T-helper 17 cell (primary cell): ENCODE measurements around the gene XAF1. TPM values are rescaled to one million over a fixed set of nuclear protein-coding genes. Genes with fewer than 3 reads are reported as not detected.
A peak's percentile ranks its signal among the peaks of the same experiment; 100 is the strongest.
"Not testable (repeated sequence)": the region's sequence is repeated elsewhere in the genome, so short reads cannot be mapped to it uniquely, and the experiment has no call there.

Experiments
- ATAC-seq: fragments of 150-1000 bp; cut with Tn5 transposase; 2 replicates; pipeline ENCODE4 v1.10.0; 2021; ENCODE audit warnings: mild to moderate bottlenecking, moderate library complexity
- DNase-seq, 3 donors: peaks; one replicate each; pipeline versions ENCODE4 v3.0.0 to v3.0.0-alpha.2; 2020 to 2021
- H3K9me3 ChIP-seq: one replicate; pipeline ENCODE4 v1.7.0; 2013; ENCODE audit warnings: low read length, mild to moderate bottlenecking; ENCODE audit not compliant: control insufficient read depth, poor library complexity, severe bottlenecking
- H3K27ac Mint-ChIP-seq: one replicate; pipeline ENCODE4 v1.8.0; 2022; ENCODE audit warnings: mild to moderate bottlenecking, moderate library complexity, mixed read lengths
- H3K27me3 Mint-ChIP-seq: one replicate; pipeline ENCODE4 v1.8.0; 2022; ENCODE audit warnings: mixed read lengths
- H3K36me3 Mint-ChIP-seq: one replicate; pipeline ENCODE4 v1.8.0; 2022; ENCODE audit warnings: low read depth, mixed read lengths
- H3K4me1 Mint-ChIP-seq: one replicate; pipeline ENCODE4 v1.8.0; 2022; ENCODE audit warnings: mild to moderate bottlenecking, mixed read lengths
- H3K4me3 Mint-ChIP-seq: one replicate; pipeline ENCODE4 v1.8.0; 2022; ENCODE audit warnings: mild to moderate bottlenecking, moderate library complexity, mixed read lengths
- total RNA-seq, 4 donors: library from RNA in 2 of 4; stranded (reverse) in 2 of 4; gene quantifications; one replicate each; pipeline ENCODE4 v1.2.3 and lab custom pipeline; 2022 to 2026

XAF1 gene
- total RNA-seq, 2 donors from 2014 or later, result 41.2 to 53.2 TPM

DNA sequence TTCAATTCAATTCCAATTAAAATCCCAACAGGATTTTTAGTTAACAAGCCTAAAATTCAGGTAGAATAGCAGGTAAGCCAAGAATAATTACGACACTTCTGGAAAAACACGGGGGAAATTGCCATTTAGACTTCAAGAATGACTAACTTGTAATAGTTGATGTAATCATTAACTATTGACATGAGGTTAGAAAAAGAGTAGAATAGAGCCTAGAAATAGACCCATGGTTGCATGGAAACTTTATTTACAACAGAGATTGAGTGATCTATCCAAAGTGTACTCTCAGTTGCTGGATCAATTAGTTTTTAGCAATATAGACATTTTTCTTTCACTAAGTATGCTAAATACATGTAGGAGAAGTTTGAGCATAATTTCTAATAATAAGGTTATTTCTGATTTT lies 39.1 kb upstream of the XAF1 start:
- H3K4me3 Mint-ChIP-seq, result no peak overlapping the region
- DNase-seq (no peak), ATAC-seq (no peak)
- H3K9me3 ChIP-seq, result no peaks in the 10 kb centered on the region
- H3K36me3 Mint-ChIP-seq, result peaks cover 5% of the 10 kb centered on the region
- H3K27me3 Mint-ChIP-seq, result peaks cover 79% of the 10 kb centered on the region
- H3K27ac Mint-ChIP-seq, result no peak overlapping the region
- peaks cover 13% of the 10 kb centered on the region for H3K4me1 Mint-ChIP-seq

DNA sequence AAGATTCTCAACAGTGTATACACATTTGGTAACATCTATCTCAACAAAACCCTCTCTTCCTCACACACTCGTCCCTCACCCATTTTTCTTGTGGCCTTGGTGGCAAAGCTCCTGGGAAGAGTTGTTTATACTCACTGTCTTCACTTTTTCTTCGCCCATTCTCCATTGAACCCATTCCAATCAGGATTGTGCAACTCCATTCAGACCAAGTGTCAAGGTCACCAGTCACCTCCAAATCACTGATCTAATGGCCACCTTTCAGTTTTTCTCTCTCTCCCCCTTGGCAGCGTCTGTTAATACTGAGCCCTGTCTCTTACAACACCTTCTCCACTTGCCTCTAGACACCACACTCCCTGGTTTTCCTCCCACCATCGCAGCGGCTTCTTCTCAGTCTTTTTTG lies 34.1 kb upstream of the XAF1 start:
- Mint-ChIP-seq H3K36me3 (peaks cover 11% of the 10 kb centered on the region), H3K4me1 (peaks cover 3% of the 10 kb centered on the region), H3K4me3 (no peak overlapping the region), H3K27me3 (peaks cover 77% of the 10 kb centered on the region), H3K27ac (no peak overlapping the region)
- H3K9me3 ChIP-seq, result no peaks in the 10 kb centered on the region
- DNase-seq, result no peak
- ATAC-seq, result no peak

- Mint-ChIP-seq H3K4me3 (no peak overlapping the region), H3K27ac (no peak overlapping the region), H3K27me3 (peaks cover 77% of the 10 kb centered on the region), H3K4me1 (peaks cover 3% of the 10 kb centered on the region), H3K36me3 (peaks cover 13% of the 10 kb centered on the region)
- H3K9me3 ChIP-seq, result no peaks in the 10 kb centered on the region
- ATAC-seq (no peak), DNase-seq (no peak)
Measured at GRCh38 chr17:6724009-6724408, 31.8 kb upstream of the XAF1 start.

DNA sequence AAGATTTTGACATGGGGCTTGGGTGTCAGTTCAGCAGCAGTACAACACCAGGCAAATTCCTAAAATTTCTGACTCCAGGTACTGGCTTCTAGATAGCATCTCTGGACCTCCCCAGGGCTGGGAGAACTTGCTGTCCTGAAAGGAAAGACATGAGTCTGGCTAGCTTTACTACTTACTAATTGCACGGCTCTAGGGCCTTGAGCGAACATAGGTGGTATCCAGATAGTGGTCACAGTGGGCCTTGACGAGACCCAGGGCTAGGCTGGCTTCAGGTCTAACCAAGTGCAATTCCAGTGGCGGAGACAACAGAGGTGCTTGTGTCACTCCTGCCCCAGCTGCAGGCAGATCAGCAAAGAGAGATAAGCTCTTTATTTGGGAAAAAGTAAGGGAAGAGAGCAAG lies 26.3 kb upstream of the XAF1 start:
- ATAC-seq, result no peak

DNA sequence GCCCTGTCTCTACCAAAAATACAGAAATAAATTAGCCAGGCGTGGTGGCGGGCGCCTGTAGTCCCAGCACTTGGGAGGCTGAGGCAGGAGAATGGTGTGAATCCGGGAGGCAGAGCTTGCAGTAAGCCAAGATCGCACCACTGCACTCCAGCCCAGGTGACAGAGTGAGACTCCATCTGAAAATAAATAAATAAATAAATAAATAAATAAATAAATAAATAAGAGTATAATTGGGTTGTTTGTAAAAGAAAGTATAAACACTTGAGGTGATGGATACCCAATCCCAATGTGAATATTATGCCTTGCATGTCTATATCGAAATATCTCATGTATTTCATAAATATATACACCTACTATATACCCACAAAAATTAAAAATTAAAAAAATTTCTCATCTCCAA lies 9.2 kb upstream of the XAF1 start:
- ATAC-seq, H3K27ac Mint-ChIP-seq, H3K36me3 Mint-ChIP-seq, H3K9me3 ChIP-seq, H3K4me1 Mint-ChIP-seq, H3K4me3 Mint-ChIP-seq, DNase-seq: not testable (repeated sequence)
- H3K27me3 Mint-ChIP-seq, result peaks cover 26% of the 10 kb centered on the region

More for the DNA sequence above, 26.3 kb upstream of the XAF1 start:
- Mint-ChIP-seq H3K27ac (no peak overlapping the region), H3K4me1 (no peaks in the 10 kb centered on the region), H3K36me3 (peaks cover 8% of the 10 kb centered on the region), H3K27me3 (peaks cover 46% of the 10 kb centered on the region), H3K4me3 (no peak overlapping the region)
- DNase-seq, result no peak
- H3K9me3 ChIP-seq, result no peaks in the 10 kb centered on the region

GRCh38 chr17:6748617-6749016 lies 7.2 kb upstream of the XAF1 start:
- peaks cover 4% of the 10 kb centered on the region for H3K4me1 Mint-ChIP-seq
- no peak overlapping the region for H3K4me3 Mint-ChIP-seq
- no peak for DNase-seq
- H3K9me3 ChIP-seq, result no peaks in the 10 kb centered on the region
- H3K27ac Mint-ChIP-seq, result no peak overlapping the region
- no peak for ATAC-seq
- H3K27me3 Mint-ChIP-seq, result peaks cover 14% of the 10 kb centered on the region
- H3K36me3 Mint-ChIP-seq, result no peaks in the 10 kb centered on the region

GRCh38 chr17:6749519-6749918 lies 6.3 kb upstream of the XAF1 start:
- Mint-ChIP-seq H3K36me3 (no peaks in the 10 kb centered on the region), H3K27me3 (peaks cover 14% of the 10 kb centered on the region), H3K27ac (no peak overlapping the region), H3K4me3 (no peak overlapping the region), H3K4me1 (peaks cover 4% of the 10 kb centered on the region)
- ATAC-seq (no peak), DNase-seq (no peak)
- H3K9me3 ChIP-seq, result no peaks in the 10 kb centered on the region

DNA sequence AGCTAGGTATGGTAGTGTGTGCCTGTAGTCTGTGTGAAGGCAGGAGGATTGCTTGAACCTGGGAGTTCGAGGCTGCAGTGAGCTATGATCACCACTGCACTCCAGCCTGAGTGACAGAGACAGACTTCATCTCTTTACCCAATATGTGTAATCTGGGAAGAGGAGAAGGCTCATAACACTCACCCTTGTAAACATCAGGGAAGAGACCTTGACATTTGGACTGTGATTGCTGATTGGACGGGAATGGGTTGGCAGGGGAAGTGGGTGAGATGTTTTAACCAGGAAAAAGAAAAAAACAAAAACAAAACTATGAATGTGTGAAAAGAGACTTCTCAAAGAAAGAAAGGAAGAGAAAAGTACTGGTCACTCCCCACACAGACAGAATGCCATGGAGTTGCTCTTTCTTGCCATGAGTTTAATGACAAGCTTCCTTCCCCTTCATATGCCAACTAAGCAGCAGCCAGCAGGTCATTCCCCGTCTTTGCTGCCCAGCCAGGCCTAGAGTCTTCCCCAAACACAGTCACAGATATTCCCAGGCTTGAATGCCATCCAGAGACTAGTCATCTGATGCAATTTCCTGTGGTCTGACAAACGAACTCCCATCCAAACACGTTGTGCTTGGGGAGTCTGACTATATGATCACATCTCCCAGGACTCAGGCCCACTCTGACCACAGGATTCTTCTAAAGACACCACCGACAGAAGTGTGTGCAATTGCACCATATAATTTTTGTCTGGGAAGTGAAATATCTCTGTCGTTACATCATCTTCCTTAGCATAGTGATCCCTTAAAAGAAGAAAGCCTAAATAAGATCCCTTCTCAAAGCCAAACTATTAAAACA lies 3.6 kb upstream of the XAF1 start:
- Mint-ChIP-seq H3K36me3 (peaks cover 2% of the 10 kb centered on the region), H3K27me3 (no peaks in the 10 kb centered on the region), H3K27ac (peak overlapping the region; percentile 66), H3K4me1 (peaks cover 17% of the 10 kb centered on the region), H3K4me3 (no peak overlapping the region)
- DNase-seq, result no peak
- no peaks in the 10 kb centered on the region for H3K9me3 ChIP-seq
- no peak for ATAC-seq

- H3K36me3 Mint-ChIP-seq, result peaks cover 4% of the 10 kb centered on the region
- peak overlapping the region; percentile 19 for H3K4me3 Mint-ChIP-seq
- peak overlapping the region; percentile 66 for H3K27ac Mint-ChIP-seq
Measured at GRCh38 chr17:6753006-6753445, 2.8 kb upstream of the XAF1 start.

DNA sequence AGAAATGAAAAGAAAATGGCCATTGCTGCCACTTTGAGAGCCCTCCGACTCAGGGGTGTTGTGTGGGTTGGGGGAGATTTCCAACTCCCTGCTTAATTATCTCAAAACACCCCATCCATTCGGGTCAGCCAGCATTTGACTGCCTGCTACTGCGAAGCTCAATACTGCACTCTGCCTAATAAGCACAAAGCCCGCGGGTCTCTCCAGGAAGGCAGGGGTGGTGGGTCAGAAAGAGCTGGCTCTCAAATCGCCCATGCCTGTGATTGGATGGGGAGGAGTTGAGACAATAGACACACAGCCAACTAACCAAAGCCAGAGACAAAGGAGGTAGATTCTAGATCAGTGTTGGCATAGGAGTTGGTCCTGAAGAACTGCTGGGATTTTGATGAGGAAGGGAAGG lies 2.3 kb upstream of the XAF1 start:
- H3K4me3 Mint-ChIP-seq, result no peak overlapping the region
- peaks cover 9% of the 10 kb centered on the region for H3K36me3 Mint-ChIP-seq
- H3K27ac Mint-ChIP-seq, result no peak overlapping the region
- peaks cover 25% of the 10 kb centered on the region for H3K4me1 Mint-ChIP-seq
- H3K27me3 Mint-ChIP-seq, result no peaks in the 10 kb centered on the region
- DNase-seq, result no peak
- no peaks in the 10 kb centered on the region for H3K9me3 ChIP-seq
- ATAC-seq, result no peak

More at GRCh38 chr17:6753006-6753445, 2.8 kb upstream of the XAF1 start:
- H3K27me3 Mint-ChIP-seq, result no peaks in the 10 kb centered on the region
- DNase-seq (no peak), ATAC-seq (no peak)
- peaks cover 22% of the 10 kb centered on the region for H3K4me1 Mint-ChIP-seq
- H3K9me3 ChIP-seq, result no peaks in the 10 kb centered on the region

- peaks cover 26% of the 10 kb centered on the region for H3K4me1 Mint-ChIP-seq
- peaks cover 10% of the 10 kb centered on the region for H3K36me3 Mint-ChIP-seq
- ATAC-seq, result no peak
Measured at GRCh38 chr17:6755281-6755680, 565 bp upstream of the XAF1 start.

GRCh38 chr17:6756425-6757031 lies 682 bp downstream of the XAF1 start:
- H3K9me3 ChIP-seq, result no peaks in the 10 kb centered on the region
- Mint-ChIP-seq H3K27ac (peak overlapping the region; percentile 96), H3K4me3 (peak overlapping the region; percentile 100), H3K27me3 (no peaks in the 10 kb centered on the region), H3K4me1 (peaks cover 27% of the 10 kb centered on the region), H3K36me3 (peaks cover 12% of the 10 kb centered on the region)
- no peak for DNase-seq
- peak; percentile 25 for ATAC-seq

More at GRCh38 chr17:6755281-6755680, 565 bp upstream of the XAF1 start:
- no peak for DNase-seq
- no peaks in the 10 kb centered on the region for H3K9me3 ChIP-seq
- Mint-ChIP-seq H3K27ac (peak overlapping the region; percentile 96), H3K4me3 (peak overlapping the region; percentile 100), H3K27me3 (no peaks in the 10 kb centered on the region)

DNA sequence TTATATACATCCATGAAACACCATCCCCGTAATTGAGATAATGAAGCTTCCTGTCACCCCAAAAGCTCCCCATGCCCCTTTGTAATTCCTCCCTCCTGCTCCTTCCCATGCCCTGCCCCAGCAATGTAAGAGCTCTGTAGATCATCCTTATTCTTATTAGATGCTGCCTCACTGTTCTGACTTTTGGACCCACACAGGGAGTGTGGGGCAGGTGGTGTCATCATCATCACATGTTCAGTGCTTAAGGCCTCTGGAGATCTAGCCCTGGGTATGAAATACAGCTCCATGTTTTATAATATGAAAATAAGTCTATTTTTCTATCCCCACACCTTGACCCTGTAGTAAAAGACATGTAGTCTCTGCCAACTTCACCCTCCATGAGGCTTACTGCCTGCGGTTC lies 1.9 kb downstream of the XAF1 start:
- Mint-ChIP-seq H3K36me3 (peaks cover 15% of the 10 kb centered on the region), H3K27ac (peak overlapping the region; percentile 96), H3K4me3 (no peak overlapping the region), H3K27me3 (no peaks in the 10 kb centered on the region), H3K4me1 (peaks cover 24% of the 10 kb centered on the region)
- DNase-seq (no peak), ATAC-seq (no peak)
- no peaks in the 10 kb centered on the region for H3K9me3 ChIP-seq
